HG03139 (cell line): ENCODE results near the gene DLX4.

Source experiments
- ATAC-seq: cut with Tn5 transposase; IDR thresholded peaks from one replicate; pipeline ENCODE4 v1.9.1; 2021; ENCODE audit not compliant: unreplicated experiment

The DLX4 gene

DNA sequence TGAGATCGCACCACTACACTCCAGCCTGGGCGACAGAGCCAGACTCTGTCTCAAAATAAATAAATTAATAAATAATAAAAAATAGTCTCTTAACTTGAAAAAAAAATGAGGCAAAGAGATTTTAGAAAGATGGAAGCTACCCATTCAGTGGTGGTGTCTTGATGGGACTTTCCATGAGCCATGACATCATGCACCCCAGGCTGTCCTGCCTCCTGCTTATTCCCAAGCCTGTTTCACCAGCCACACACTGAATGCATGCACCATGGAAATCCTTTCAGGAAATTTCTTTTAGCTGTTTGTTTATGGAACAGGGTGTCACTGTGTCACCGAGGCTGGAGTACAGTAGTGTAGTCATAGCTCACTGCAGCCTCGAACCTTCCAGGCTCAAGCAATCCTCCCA is 34.9 kb downstream of the DLX4 start:
- no peak for ATAC-seq

DNA sequence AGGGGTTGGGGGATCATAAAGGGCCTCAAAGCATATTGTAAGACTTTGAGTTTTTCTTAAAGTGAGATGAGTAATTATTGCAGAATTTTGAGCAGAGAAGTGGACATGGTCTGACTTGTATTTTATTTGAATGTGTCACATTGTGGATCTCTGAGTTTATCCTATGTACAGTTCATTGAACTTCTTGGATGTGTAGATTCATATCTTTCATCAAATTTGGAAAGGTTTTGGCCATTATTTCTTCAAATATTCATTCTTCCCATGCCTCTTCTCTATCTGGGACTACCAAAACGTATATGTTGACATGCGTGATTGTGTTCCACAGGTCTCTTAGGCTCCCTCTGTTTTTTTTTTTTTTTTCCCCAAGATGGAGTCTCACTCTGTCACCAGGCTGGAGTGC is 40.3 kb downstream of the DLX4 start:
- no peak for ATAC-seq

DNA sequence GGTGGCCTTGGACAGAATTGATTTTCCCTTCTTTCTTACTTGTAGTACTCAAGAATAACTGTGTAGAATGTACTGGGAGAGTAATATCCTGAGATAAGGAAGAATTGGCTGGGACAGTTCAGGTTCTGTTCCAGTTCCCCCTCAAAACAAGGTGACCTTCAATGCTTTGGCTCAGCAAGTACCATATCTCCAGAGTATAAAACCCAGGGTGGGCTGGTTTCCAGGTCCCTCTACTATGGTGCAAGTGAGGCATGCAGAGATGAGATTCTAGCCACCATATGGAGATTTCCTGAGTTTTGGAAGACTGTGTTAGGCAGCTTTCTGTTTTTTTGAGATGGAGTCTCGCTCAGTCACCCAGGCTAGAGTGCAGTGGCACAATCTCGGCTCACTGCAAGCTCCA is 44.1 kb downstream of the DLX4 start:
- no peak for ATAC-seq

DNA sequence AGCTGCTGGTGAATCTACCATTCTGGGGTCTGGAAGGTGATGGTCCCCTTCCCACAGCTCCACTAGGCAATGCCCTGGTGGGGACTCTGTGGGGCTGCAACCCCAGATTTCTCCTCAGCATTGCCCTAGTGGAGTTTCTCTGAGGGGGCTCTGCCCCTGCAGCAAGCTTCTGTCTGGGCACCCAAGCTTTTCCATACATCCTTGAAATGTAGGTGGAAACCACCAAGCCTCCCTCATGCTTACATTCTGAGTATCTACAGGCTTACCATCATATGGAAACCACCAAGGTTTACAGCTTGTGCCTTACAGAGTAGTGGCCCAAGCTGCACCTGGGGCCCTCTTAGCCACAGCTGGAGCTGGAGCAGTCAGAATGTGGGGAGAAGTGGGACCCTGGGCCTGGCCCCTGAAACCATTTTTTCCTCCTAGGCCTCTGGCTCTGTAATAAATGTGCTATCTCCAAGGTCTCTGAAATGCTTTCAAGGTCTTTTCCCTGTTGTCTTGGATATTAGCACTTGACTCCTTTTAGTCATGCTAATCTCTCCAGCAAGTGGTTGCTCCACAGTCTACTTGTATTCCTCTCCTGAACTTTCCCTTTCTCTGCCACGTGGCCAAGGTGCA is 45.6 kb downstream of the DLX4 start:
- no peak for ATAC-seq

DNA sequence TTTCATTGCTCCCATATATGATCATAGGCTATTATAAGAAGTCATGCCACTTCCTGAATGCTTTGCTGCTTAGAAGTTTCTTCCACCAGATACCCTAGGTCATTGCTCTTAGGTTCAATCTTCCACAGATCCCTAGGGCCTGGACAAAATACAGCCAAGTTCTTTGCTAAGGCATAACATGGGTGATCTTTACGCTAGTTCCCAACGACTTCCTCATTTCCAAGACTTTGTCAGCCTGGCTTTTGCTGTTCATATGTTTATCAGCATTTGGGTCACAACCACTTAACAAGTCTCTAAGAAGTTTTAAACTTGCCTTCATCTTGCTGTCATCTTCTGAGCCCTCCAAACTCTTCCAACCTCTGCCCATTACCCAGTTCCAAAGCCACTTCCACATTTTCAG is 46.2 kb downstream of the DLX4 start:
- ATAC-seq: no peak

DNA sequence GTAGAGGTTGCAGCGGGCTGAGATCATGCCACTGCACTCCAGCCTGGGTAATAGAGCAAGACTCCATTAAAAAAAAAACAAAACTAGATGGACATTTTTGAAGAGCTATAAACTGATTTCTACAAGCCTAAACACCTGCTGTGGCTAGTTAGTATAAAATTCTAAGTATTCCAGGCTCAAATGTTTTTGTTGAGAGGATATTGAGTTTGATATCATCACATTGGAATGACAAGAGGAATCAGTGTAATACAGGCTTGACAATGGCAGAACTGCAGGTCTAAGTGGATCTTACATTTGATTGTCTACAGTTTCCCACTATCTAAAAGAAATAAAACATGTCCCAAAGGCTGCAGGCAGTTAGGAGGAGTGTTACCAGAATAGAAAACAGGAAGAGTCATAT is 49.9 kb downstream of the DLX4 start:
- no peak for ATAC-seq

DNA sequence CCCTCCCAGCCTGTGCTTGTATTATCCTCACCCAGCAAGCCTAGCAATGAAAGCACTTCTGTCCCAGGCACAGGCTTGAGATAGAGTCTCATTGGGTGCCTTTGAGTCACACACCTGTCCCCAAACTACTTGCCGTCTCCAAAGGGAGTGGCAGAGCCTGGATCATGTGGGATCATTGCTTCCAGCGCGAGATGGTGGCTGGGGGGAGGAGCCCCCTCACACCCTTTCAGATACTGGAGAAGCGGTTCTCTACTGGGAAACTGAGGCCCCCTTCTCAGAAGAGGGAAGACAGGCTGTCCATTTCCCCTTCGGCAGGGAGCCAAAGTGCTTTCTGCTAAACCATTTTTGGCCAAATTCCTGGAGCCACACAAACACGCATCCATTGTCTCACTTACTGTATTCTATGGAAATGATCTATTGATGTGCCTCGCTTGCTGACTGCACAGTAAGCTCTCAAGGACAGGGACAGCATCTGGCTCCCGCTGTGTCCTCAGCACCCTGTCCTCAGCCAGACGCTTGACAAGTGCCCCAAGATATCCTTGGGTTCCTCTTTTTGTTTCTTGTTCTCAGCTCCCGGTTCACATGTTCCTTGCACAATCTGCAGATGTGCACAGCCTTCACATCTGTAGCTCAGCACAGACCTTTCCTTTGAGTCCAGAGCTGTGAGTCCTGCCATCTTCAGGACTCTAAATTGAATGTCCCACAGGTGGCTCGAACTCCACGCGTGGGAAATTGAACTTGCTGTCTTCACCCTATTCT is 52.0 kb downstream of the DLX4 start:
- no peak for ATAC-seq

DNA sequence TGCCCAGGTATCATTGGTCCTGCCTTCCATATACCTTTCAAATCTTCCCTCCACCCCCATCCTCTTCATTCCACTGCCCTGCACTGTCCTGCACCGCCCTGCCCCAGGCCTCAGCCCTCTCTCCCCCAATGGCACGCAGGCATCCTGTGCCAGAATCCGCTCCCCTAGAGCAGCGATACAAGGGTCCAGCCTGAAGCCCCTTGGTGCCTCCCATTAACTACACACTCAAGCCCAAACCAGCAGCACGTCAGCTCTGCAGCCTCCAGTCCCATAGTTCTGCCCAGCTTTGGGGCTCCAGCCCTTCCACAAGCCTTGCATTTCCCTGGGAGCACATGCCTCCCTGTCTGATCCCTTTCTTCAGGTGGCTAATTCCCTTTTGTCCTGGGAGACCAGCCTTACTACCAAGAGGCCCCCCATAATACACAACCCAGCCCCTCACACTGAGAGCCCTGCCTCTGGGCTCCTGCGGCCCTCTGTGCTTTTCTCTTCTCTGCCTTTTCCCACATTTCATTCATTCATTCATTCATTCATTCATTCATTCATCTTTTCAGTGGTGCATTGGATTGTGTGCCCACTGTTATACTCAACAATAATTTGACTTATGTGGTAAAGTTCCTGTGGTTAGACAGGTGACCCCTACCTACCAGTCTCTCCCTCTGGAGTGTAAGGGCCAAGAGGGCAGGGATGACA is 52.8 kb downstream of the DLX4 start:
- ATAC-seq: no peak

DNA sequence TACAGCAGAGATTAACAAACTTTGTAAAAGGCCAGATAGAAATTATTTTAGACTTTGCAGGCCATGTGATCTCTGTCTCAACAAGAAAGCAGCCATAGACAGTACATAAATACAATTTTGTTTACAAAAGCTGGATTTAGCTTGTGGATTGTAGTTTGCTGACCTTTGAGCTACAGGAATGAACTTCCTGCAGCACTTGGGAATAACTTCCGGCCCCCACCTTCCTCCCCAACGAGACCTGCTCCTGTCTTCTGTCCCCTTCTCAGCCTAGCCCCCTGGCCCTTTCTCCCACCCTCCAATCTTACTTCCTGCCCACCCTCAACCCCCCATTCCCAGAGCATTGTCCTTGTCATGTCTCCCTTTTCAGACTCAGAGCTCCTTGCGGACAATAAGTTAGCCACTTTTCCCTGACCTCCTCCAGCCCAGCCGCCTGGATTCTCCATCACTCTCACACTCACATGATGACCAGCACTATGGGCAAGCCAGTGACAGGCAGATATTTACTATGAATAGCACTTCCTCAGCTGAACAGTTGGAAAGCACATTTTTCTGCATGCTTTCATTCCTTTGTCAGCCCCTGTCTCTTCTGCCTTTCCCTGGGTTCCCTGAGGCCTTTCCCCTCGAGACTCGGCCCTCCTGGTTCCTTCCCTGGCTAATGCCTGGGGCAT is 53.6 kb downstream of the DLX4 start:
- ATAC-seq: no peak

DNA sequence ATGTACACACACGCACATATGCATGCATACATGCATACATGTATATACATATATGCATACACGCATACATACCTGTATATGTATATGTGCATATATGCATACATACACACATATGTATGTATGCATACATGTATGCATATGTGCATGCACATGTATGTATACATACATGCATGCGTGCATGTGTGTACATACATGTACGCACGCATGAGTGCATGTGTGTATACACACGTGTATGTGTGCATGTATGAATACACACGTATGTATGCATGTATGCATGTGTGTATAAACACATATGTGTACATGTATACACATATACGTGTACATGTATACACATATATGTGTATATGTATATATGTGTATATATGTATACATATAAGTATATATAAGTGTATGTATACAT is 54.5 kb downstream of the DLX4 start:
- no peak for ATAC-seq
